Lung (tissue), 12 donors: Measurements from ENCODE around the gene CNRIP1. TPM values are rescaled to one million over a fixed set of nuclear protein-coding genes. Genes with fewer than 3 reads are reported as not detected.

Experiments
- ATAC-seq: fragments of 200-7000 bp; cut with Tn5 transposase; one replicate; pipeline ENCODE4 v1.9.1; 2020; ENCODE audit warnings: moderate number of reproducible peaks; ENCODE audit not compliant: insufficient read depth, low FRiP score
- DNase-seq, 3 donors: peaks; one replicate each; pipeline ENCODE4 v3.0.0-alpha.2; 2013 to 2017
- H3K27ac ChIP-seq, 2 donors: one replicate each; pipeline ENCODE4 v1.5.1; 2013; ENCODE audit warnings: mild to moderate bottlenecking in 2 of 2, moderate library complexity in 2 of 2, control low read depth in 1 of 2, inconsistent platforms in 1 of 2, low read depth in 1 of 2, low read length in 1 of 2
- H3K27me3 ChIP-seq, 3 donors: one replicate each; pipeline ENCODE4 v1.5.1; 2013; ENCODE audit warnings: low read length in 2 of 3; ENCODE audit not compliant: control insufficient read depth in 3 of 3, insufficient read depth in 3 of 3
- H3K36me3 ChIP-seq, 4 donors: one replicate each; pipeline ENCODE4 v1.5.1; 2013; ENCODE audit warnings: low read length in 4 of 4, mild to moderate bottlenecking in 1 of 4, moderate library complexity in 1 of 4; ENCODE audit not compliant: control insufficient read depth in 4 of 4, insufficient read depth in 4 of 4
- H3K4me1 ChIP-seq, 5 donors: one replicate each; pipeline ENCODE4 v1.5.1; 2013; ENCODE audit warnings: low read length in 5 of 5, mild to moderate bottlenecking in 2 of 5, moderate library complexity in 1 of 5; ENCODE audit not compliant: control insufficient read depth in 5 of 5, insufficient read depth in 5 of 5
- H3K4me3 ChIP-seq: one replicate; pipeline ENCODE4 v1.5.1; 2013; ENCODE audit warnings: mild to moderate bottlenecking, control low read depth, moderate library complexity
- H3K9ac ChIP-seq, 2 donors: one replicate each; pipeline ENCODE4 v1.5.1; 2013; ENCODE audit warnings: low read length in 2 of 2, control low read depth in 1 of 2; ENCODE audit not compliant: insufficient read depth in 1 of 2
- H3K9me3 ChIP-seq, 4 donors: one replicate each; pipeline ENCODE4 v1.5.1; 2013; ENCODE audit warnings: low read length in 3 of 4, mild to moderate bottlenecking in 1 of 4, moderate library complexity in 1 of 4; ENCODE audit not compliant: control insufficient read depth in 4 of 4, insufficient read depth in 3 of 4
- WGBS, 2 donors: extraction: QIAGEN DNeasy Blood & Tissue Kit; methylation state at CpG; one replicate each; pipeline ENCODE4 v1.1.7; 2013; 5-methylcytosine and 5-hydroxymethylcytosine counted together
- polyA plus RNA-seq, 2 donors: library from polyadenylated mRNA; stranded (reverse); fragments of 200-250 nt; gene quantifications; one replicate each; pipeline ENCODE4 v1.2.1, GENCODE V29; 2013
- total RNA-seq, 2 donors: library from RNA; depleted of rRNA in 1 of 2; stranded (reverse); fragments of >200 nt in 1 of 2; gene quantifications; one replicate each; pipeline ENCODE4 v1.2.1, GENCODE V29; 2014 to 2021
- TF ChIP-seq, protein P1 (sequence below): IDR thresholded peaks from 2 replicates; pipeline ENCODE4 v1.5.1; 2012; ENCODE audit warnings: mild to moderate bottlenecking; ENCODE audit errors: control extremely low read depth, extremely low read depth
- donor health status: control.
- donor health status: control.
- donor health status: Bipolar disorder and iron deficiency.
- donor health status: healthy.
- donor health status: DM: yes; HTN: yes; CAD: no.

The CNRIP1 gene
- total and polyA plus RNA-seq, 4 donors, result 9.0 to 29.3 (median 14.5) TPM

DNA sequence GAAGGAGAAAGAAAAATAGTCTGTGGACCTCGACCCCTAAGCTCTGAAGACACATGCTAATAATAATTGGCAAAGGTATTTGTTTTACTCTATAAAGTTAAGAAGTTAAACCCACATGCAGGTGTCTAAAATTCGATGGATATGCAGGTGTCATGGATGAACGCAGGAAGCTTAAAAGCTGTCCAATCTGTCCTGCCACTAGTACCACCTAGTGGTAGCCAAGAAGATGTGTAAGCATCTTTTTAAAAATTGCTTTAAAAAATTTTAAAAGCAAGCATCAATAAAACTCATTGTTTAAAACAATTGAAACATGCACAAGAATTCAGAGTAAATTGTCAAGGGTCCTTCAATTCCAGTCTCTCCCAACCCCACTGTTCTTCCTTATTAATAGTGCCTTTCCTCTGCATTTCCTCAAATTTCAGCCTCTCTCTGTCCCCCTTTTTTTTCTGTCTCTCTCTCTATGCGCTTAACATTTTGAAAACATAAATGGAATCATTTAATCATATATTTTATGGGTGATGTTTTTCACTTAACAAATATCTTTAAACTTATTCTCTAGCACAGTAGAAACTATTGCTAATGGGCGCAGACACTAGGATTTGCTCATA, 36.8 kb downstream of the CNRIP1 start:
- no peak overlapping the region for H3K27ac ChIP-seq
- no peaks in the 10 kb centered on the region for H3K27me3 ChIP-seq
- no peaks in the 10 kb centered on the region for H3K9me3 ChIP-seq
- DNase-seq, result peak in 1 of 3 donors; percentile 47
- H3K9ac ChIP-seq, result no peak overlapping the region
- ATAC-seq, result peak; percentile 43
- no peak overlapping the region for H3K4me3 ChIP-seq
- no peaks in the 10 kb centered on the region for H3K36me3 ChIP-seq
- H3K4me1 ChIP-seq, result peaks cover 0 to 24% (median 5%) of the 10 kb centered on the region in 5 donors
- 42% methylated on average over 5 of the region's 5 CpGs for WGBS, 2 donors
- TF ChIP-seq, protein P1, sequence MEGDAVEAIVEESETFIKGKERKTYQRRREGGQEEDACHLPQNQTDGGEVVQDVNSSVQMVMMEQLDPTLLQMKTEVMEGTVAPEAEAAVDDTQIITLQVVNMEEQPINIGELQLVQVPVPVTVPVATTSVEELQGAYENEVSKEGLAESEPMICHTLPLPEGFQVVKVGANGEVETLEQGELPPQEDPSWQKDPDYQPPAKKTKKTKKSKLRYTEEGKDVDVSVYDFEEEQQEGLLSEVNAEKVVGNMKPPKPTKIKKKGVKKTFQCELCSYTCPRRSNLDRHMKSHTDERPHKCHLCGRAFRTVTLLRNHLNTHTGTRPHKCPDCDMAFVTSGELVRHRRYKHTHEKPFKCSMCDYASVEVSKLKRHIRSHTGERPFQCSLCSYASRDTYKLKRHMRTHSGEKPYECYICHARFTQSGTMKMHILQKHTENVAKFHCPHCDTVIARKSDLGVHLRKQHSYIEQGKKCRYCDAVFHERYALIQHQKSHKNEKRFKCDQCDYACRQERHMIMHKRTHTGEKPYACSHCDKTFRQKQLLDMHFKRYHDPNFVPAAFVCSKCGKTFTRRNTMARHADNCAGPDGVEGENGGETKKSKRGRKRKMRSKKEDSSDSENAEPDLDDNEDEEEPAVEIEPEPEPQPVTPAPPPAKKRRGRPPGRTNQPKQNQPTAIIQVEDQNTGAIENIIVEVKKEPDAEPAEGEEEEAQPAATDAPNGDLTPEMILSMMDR, result peak; percentile 64

DNA sequence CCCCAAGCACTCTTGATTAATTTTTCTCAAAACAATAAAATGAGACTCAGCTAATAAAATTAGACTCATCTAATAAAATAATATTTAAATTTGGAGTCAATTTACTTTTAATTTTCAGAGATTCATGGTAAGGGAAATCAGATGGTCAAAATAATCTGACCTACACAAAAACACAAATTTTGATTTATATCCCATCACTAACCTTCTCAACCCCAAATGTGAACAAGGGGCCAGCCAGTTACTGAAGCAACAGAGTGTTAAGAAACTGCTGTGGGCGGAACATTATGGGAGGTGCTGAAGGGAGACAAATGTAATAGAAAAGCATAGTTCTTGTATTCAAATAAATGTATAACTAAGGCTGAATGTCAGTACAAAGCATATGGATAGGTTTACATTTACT, 39.0 kb downstream of the CNRIP1 start:
- no peak overlapping the region for H3K27ac ChIP-seq
- WGBS, 2 donors, result 75 to 84% methylated on average over 1 of the region's 1 CpG
- no peaks in the 10 kb centered on the region for H3K36me3 ChIP-seq

DNA sequence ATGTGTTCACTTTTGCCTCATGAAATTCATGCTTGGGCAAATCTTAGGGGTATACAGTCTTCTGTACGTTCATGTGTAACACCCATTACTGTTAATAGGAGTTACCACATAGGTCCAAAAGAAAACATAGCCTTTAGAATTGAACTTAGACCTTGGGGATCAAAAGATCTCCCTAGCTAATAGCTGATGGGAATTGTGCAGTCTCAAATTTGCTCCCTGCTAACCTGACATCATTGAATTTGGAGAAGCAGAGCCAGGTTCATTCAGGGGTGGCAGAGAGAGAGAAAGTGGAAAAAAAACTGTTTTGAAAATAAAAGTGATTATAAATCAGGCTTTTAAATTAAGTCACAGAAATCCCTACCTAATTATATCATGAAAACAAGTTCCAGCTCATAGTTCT, 39.4 kb downstream of the CNRIP1 start:
- TF ChIP-seq, protein P1, result no peak
- H3K9ac ChIP-seq, result no peak overlapping the region
- no peak for ATAC-seq
- no peaks in the 10 kb centered on the region for H3K9me3 ChIP-seq
- no peaks in the 10 kb centered on the region for H3K27me3 ChIP-seq
- no peak overlapping the region for H3K27ac ChIP-seq
- H3K36me3 ChIP-seq, result no peaks in the 10 kb centered on the region
- H3K4me1 ChIP-seq, result peaks cover 0 to 12% (median 0%) of the 10 kb centered on the region in 5 donors
- H3K4me3 ChIP-seq, result no peak overlapping the region
- no peak for DNase-seq
- WGBS, 2 donors, result 75 to 76% methylated on average over 1 of the region's 1 CpG

More for the DNA sequence above, 39.0 kb downstream of the CNRIP1 start:
- TF ChIP-seq, protein P1, result no peak
- Histone ChIP-seq H3K9ac (no peak overlapping the region), H3K4me3 (no peak overlapping the region), H3K27me3 (no peaks in the 10 kb centered on the region), H3K4me1 (peaks cover 0 to 12% (median 0%) of the 10 kb centered on the region in 5 donors), H3K9me3 (no peaks in the 10 kb centered on the region)
- ATAC-seq (no peak), DNase-seq (peak in 1 of 3 donors; percentile 4)

DNA sequence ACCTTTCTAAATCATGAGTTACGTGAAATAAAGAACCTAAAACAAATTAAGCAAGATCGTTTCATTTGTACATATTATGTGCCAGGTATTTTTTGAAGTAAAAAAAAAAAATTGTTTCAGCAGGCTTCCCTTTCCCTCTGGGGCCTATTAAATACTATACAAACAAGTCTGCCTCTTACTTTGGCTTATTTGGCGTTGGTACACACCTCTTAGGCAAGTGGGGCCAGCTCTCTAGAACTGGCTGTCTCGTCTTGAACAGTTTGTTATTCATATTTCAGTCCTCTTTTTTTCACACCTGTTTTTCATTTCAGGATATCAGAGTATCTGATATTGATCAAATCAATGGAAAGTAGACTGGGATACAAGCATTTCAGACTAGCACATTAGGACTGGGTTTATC, 40.1 kb downstream of the CNRIP1 start:
- 76 to 91% methylated on average over 4 of the region's 4 CpGs for WGBS, 2 donors
- H3K9me3 ChIP-seq, result no peaks in the 10 kb centered on the region
- DNase-seq (peak in 1 of 3 donors; percentile 11), ATAC-seq (no peak)
- H3K4me3 ChIP-seq, result no peak overlapping the region
- H3K27ac ChIP-seq, result no peak overlapping the region
- TF ChIP-seq, protein P1, result no peak
- H3K36me3 ChIP-seq, result no peaks in the 10 kb centered on the region
- H3K9ac ChIP-seq, result no peak overlapping the region
- no peaks in the 10 kb centered on the region for H3K27me3 ChIP-seq
- H3K4me1 ChIP-seq, result peaks cover 0 to 11% (median 0%) of the 10 kb centered on the region in 5 donors
